NCI-H1092 (cell line): ENCODE measurements around the gene NAT14.
A peak's percentile ranks its signal among the peaks of the same experiment; 100 is the strongest.

Source experiments
- DNase-seq: peaks from one replicate; lab custom pipeline; 2025; lab: John Stamatoyannopoulos, UW

The NAT14 gene

GRCh38 chr19:55471266-55471665 lies 13.7 kb upstream of the NAT14 start:
- no peak for DNase-seq

- no peak for DNase-seq
Measured at GRCh38 chr19:55472463-55472862, 12.5 kb upstream of the NAT14 start.

- DNase-seq, result no peak
Measured at GRCh38 chr19:55473225-55474012, 11.6 kb upstream of the NAT14 start.

GRCh38 chr19:55474269-55475265 lies 10.4 kb upstream of the NAT14 start:
- DNase-seq, result no peak

- peak; percentile 95 for DNase-seq
Measured at GRCh38 chr19:55476100-55476775, 8.8 kb upstream of the NAT14 start, which contains the start of gene ZNF628. Gene ZNF628, plus strand, starts transcription at chr19:55476617. Its CDS starts 3,294 bp downstream, at chr19:55479911.

GRCh38 chr19:55477905-55478304 lies 7.1 kb upstream of the NAT14 start:
- no peak for DNase-seq

- DNase-seq, result no peak
Measured at GRCh38 chr19:55478364-55478763, 6.6 kb upstream of the NAT14 start.

GRCh38 chr19:55479045-55479444 lies 5.9 kb upstream of the NAT14 start:
- no peak for DNase-seq

GRCh38 chr19:55479451-55480230 lies 5.3 kb upstream of the NAT14 start:
- DNase-seq, result no peak

GRCh38 chr19:55481148-55481793 lies 3.7 kb upstream of the NAT14 start:
- no peak for DNase-seq

GRCh38 chr19:55481794-55482155 lies 3.2 kb upstream of the NAT14 start:
- DNase-seq, result no peak

GRCh38 chr19:55482156-55482961 lies 2.6 kb upstream of the NAT14 start:
- no peak for DNase-seq

- DNase-seq, result no peak
Measured at GRCh38 chr19:55482967-55483705, 1.9 kb upstream of the NAT14 start.

- DNase-seq, result no peak
Measured at GRCh38 chr19:55483706-55484592, 1.0 kb upstream of the NAT14 start.

- no peak for DNase-seq
Measured at GRCh38 chr19:55485439-55486011, 537 bp downstream of the NAT14 start.

GRCh38 chr19:55486043-55486970 lies 1.3 kb downstream of the NAT14 start:
- DNase-seq, result no peak
